H9 (cell line): ENCODE results near the gene NINL. TPM values are rescaled to one million over a fixed set of nuclear protein-coding genes. Genes with fewer than 3 reads are reported as not detected.
A peak's percentile ranks its signal among the peaks of the same experiment; 100 is the strongest.

Experiments used
- DNase-seq: peaks from one replicate; pipeline ENCODE4 v3.0.0-alpha.2; 2017
- H2AFZ ChIP-seq: one replicate; pipeline ENCODE4 v1.6.1; 2013; ENCODE audit warnings: mild to moderate bottlenecking, low read length, control low read depth, moderate library complexity
- H2AK5ac ChIP-seq: 2 replicates; pipeline ENCODE4 v1.6.1; 2013; ENCODE audit warnings: low read length, control low read depth, mixed read lengths; ENCODE audit not compliant: insufficient read length
- H2BK120ac ChIP-seq: one replicate; pipeline ENCODE4 v1.6.1; 2013; ENCODE audit warnings: low read depth, mild to moderate bottlenecking, low read length, control low read depth, inconsistent platforms; ENCODE audit not compliant: poor library complexity, severe bottlenecking
- H2BK12ac ChIP-seq: 2 replicates; pipeline ENCODE4 v1.6.1; 2013; ENCODE audit warnings: low read length, control low read depth, mixed read lengths, low read depth; ENCODE audit not compliant: insufficient read length
- H2BK15ac ChIP-seq: 2 replicates; pipeline ENCODE4 v1.6.1; 2013; ENCODE audit warnings: low read depth, low read length, control low read depth
- H2BK20ac ChIP-seq: one replicate; pipeline ENCODE4 v1.6.1; 2013; ENCODE audit warnings: low read depth, mild to moderate bottlenecking, low read length, control low read depth, inconsistent platforms; ENCODE audit not compliant: poor library complexity, severe bottlenecking
- H2BK5ac ChIP-seq: 2 replicates; pipeline ENCODE4 v1.6.1; 2013; ENCODE audit warnings: low read length, control low read depth, mixed read lengths; ENCODE audit not compliant: insufficient read length
- H3K14ac ChIP-seq: 2 replicates; pipeline ENCODE4 v1.6.1; 2013; ENCODE audit warnings: low read length, control low read depth; ENCODE audit not compliant: insufficient read depth
- H3K18ac ChIP-seq: 2 replicates; pipeline ENCODE4 v1.6.1; 2013; ENCODE audit warnings: low read depth, mild to moderate bottlenecking, mixed read lengths, low read length, control low read depth; ENCODE audit not compliant: insufficient read length
- H3K23ac ChIP-seq: 2 replicates; pipeline ENCODE4 v1.6.1; 2013; ENCODE audit warnings: low read length, control low read depth, mixed read lengths, low read depth; ENCODE audit not compliant: insufficient read length
- H3K23me2 ChIP-seq: 2 replicates; pipeline ENCODE4 v1.6.1; 2013; ENCODE audit warnings: low read depth, mild to moderate bottlenecking, mixed read lengths, low read length, control low read depth; ENCODE audit not compliant: insufficient read length, poor library complexity, severe bottlenecking
- H3K27ac ChIP-seq: 2 replicates; pipeline ENCODE4 v1.5.1; 2013; ENCODE audit warnings: low read length, control low read depth, mixed read lengths, low read depth; ENCODE audit not compliant: insufficient read length
- H3K27me3 ChIP-seq: 2 replicates; pipeline ENCODE4 v1.6.1; 2013; ENCODE audit warnings: low read length, control low read depth, inconsistent platforms; ENCODE audit not compliant: insufficient read depth
- H3K4ac ChIP-seq: 2 replicates; pipeline ENCODE4 v1.6.1; 2013; ENCODE audit warnings: low read depth, mild to moderate bottlenecking, control low read depth, inconsistent platforms, low read length, moderate library complexity
- H3K4me1 ChIP-seq: 2 replicates; pipeline ENCODE4 v1.6.1; 2013; ENCODE audit warnings: low read length, control low read depth, inconsistent platforms; ENCODE audit not compliant: insufficient read depth
- H3K4me2 ChIP-seq: 2 replicates; pipeline ENCODE4 v1.6.1; 2013; ENCODE audit warnings: low read length, control low read depth, mixed read lengths; ENCODE audit not compliant: insufficient read length, insufficient read depth
- H3K56ac ChIP-seq: 2 replicates; pipeline ENCODE4 v1.6.1; 2013; ENCODE audit warnings: low read depth, mild to moderate bottlenecking, mixed read lengths, low read length, control low read depth; ENCODE audit not compliant: insufficient read length
- H3K79me1 ChIP-seq: 2 replicates; pipeline ENCODE4 v1.6.1; 2013; ENCODE audit warnings: low read depth, mild to moderate bottlenecking, moderate library complexity, low read length, control low read depth, inconsistent platforms; ENCODE audit not compliant: insufficient read depth, poor library complexity, severe bottlenecking
- H3K79me2 ChIP-seq: 2 replicates; pipeline ENCODE4 v1.6.1; 2013; ENCODE audit warnings: low read length, control low read depth, inconsistent platforms; ENCODE audit not compliant: insufficient read depth
- H3K9ac ChIP-seq: 2 replicates; pipeline ENCODE4 v1.6.1; 2013; ENCODE audit warnings: low read length, control low read depth, mixed read lengths; ENCODE audit not compliant: insufficient read length; ENCODE audit errors: extremely low read depth
- H3K9me3 ChIP-seq: one replicate; pipeline ENCODE4 v1.6.1; 2013; ENCODE audit warnings: low read depth, low read length, inconsistent platforms; ENCODE audit not compliant: control insufficient read depth
- H3T11ph ChIP-seq: one replicate; pipeline ENCODE4 v1.6.1; 2013; ENCODE audit warnings: mild to moderate bottlenecking, low read length, control low read depth, inconsistent platforms
- H4K20me1 ChIP-seq: one replicate; pipeline ENCODE4 v1.6.1; 2013; ENCODE audit not compliant: control insufficient read depth, insufficient read length, insufficient read depth
- H4K5ac ChIP-seq: 2 replicates; pipeline ENCODE4 v1.6.1; 2013; ENCODE audit warnings: low read depth, mild to moderate bottlenecking, mixed read lengths, low read length, control low read depth; ENCODE audit not compliant: insufficient read length
- H4K8ac ChIP-seq: replicated peaks from 2 replicates; pipeline ENCODE4 v1.6.1; 2013; ENCODE audit warnings: low read length, control low read depth, mixed read lengths, low read depth; ENCODE audit not compliant: insufficient read length
- H4K91ac ChIP-seq: 2 replicates; pipeline ENCODE4 v1.6.1; 2013; ENCODE audit warnings: low read depth, mild to moderate bottlenecking, moderate library complexity, mixed read lengths, low read length, control low read depth; ENCODE audit not compliant: insufficient read length
- H3K27ac Mint-ChIP-seq, 3 experiments: 2 replicates in 2 of 3; 3 replicates in 1 of 3; pipeline ENCODE4 v1.8.0; 2020 to 2021; ENCODE audit warnings: mixed read lengths in 3 of 3, mild to moderate bottlenecking in 1 of 3, moderate library complexity in 1 of 3
- H3K27me3 Mint-ChIP-seq: 2 replicates; pipeline ENCODE4 v1.8.0; 2021; ENCODE audit warnings: low read depth, mild to moderate bottlenecking, moderate library complexity, mixed read lengths
- H3K36me3 Mint-ChIP-seq, 3 experiments: 2 replicates in 2 of 3; 3 replicates in 1 of 3; pipeline ENCODE4 v1.8.0; 2020 to 2021; ENCODE audit warnings: low read depth in 3 of 3, mixed read lengths in 3 of 3; ENCODE audit not compliant: insufficient read depth in 1 of 3
- H3K4me1 Mint-ChIP-seq, 2 experiments: 2 replicates each; pipeline ENCODE4 v1.8.0; 2020; ENCODE audit warnings: mixed read lengths in 2 of 2
- H3K4me3 Mint-ChIP-seq, 2 experiments: 2 replicates in 1 of 2; 3 replicates in 1 of 2; pipeline ENCODE4 v1.8.0; 2020 to 2021; ENCODE audit warnings: mild to moderate bottlenecking in 2 of 2, mixed read lengths in 2 of 2, moderate library complexity in 1 of 2
- H3K9me3 Mint-ChIP-seq, 2 experiments: 2 replicates in 1 of 2; 3 replicates in 1 of 2; pipeline ENCODE4 v1.8.0; 2020; ENCODE audit warnings: mild to moderate bottlenecking in 2 of 2, mixed read lengths in 2 of 2, moderate library complexity in 1 of 2
- WGBS: extraction: QIAGEN DNeasy Blood & Tissue Kit; methylation state at CpG from one replicate; pipeline ENCODE4 v1.1.7; 2013; ENCODE audit warnings: missing lambda C conversion rate, low lambda C conversion rate, mixed read lengths; ENCODE audit not compliant: insufficient read length; ENCODE audit errors: extremely low coverage; 5-methylcytosine and 5-hydroxymethylcytosine counted together
- total RNA-seq: library from RNA; stranded (reverse); gene quantifications from 2 replicates; pipeline ENCODE4 v1.2.1, GENCODE V29; 2021
- TF ChIP-seq, protein P1 (sequence below): fragments of 200-600 bp; sonication (generic); conservative IDR thresholded peaks from 3 replicates; pipeline ENCODE4 v1.8.0; 2021; ENCODE audit warnings: antibody characterized with exemption, mild to moderate bottlenecking

The NINL gene
- total RNA-seq, 1 experiment from 2014 or later, result 34.3 TPM

DNA sequence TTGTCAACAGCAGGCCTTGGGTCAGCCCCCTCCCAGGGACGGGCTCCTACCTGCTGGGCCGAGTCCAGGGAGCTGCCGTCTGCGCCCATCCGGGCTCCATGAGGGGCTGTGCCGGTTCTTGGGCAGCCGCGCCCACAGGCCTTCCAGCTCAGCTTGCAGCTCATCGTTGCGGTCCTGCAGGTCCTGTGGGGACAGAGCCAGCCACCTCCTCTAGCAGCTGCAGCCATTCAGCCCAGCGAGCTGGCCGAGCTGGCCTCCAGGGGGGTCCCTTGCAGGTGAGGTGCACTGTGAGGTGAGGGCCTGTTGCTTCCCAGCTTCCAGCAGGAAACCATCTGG is 103.4 kb downstream of the NINL start:
- no peaks in the 10 kb centered on the region; a peak in 1 of 5 replicates for H3K9me3 Mint-ChIP-seq
- no peaks in the 10 kb centered on the region for H3K27me3 Mint-ChIP-seq
- no peak overlapping the region for H4K5ac ChIP-seq
- no peaks in the 10 kb centered on the region for H3K79me1 ChIP-seq
- no peak overlapping the region for H3K4me2 ChIP-seq
- TF ChIP-seq, protein P1, sequence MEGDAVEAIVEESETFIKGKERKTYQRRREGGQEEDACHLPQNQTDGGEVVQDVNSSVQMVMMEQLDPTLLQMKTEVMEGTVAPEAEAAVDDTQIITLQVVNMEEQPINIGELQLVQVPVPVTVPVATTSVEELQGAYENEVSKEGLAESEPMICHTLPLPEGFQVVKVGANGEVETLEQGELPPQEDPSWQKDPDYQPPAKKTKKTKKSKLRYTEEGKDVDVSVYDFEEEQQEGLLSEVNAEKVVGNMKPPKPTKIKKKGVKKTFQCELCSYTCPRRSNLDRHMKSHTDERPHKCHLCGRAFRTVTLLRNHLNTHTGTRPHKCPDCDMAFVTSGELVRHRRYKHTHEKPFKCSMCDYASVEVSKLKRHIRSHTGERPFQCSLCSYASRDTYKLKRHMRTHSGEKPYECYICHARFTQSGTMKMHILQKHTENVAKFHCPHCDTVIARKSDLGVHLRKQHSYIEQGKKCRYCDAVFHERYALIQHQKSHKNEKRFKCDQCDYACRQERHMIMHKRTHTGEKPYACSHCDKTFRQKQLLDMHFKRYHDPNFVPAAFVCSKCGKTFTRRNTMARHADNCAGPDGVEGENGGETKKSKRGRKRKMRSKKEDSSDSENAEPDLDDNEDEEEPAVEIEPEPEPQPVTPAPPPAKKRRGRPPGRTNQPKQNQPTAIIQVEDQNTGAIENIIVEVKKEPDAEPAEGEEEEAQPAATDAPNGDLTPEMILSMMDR, result no peak
- H4K20me1 ChIP-seq, result no peaks in the 10 kb centered on the region
- no peak overlapping the region for H3K56ac ChIP-seq
- H2BK12ac ChIP-seq, result no peak overlapping the region
- no peak overlapping the region for H4K91ac ChIP-seq
- peaks cover 40 to 68% (median 68%) of the 10 kb centered on the region in 3 experiments for H3K36me3 Mint-ChIP-seq
- H3K27ac ChIP-seq, result no peak overlapping the region
- H2AK5ac ChIP-seq, result no peak overlapping the region
- 0 out of 7 replicates have a peak overlapping the region, but pooled peaks of 1 of the 3 experiments have one; percentile 39 for H3K27ac Mint-ChIP-seq
- no peak overlapping the region for H3T11ph ChIP-seq
- no peaks in the 10 kb centered on the region for H3K79me2 ChIP-seq
- no peak overlapping the region for H3K14ac ChIP-seq
- no peak overlapping the region for H3K4me3 Mint-ChIP-seq
- no peaks in the 10 kb centered on the region for H3K27me3 ChIP-seq
- no peak for DNase-seq
- H2AFZ ChIP-seq, result no peak overlapping the region
- no peak overlapping the region for H3K4ac ChIP-seq
- no peak overlapping the region for H2BK5ac ChIP-seq
- no CpG with 5 or more reads among the region's 12 CpGs for WGBS
- H2BK120ac ChIP-seq, result no peak overlapping the region
- no peak overlapping the region for H2BK15ac ChIP-seq
- peaks cover 4 to 13% of the 10 kb centered on the region in 2 experiments for H3K4me1 Mint-ChIP-seq
- no peak overlapping the region for H3K9ac ChIP-seq
- H3K18ac ChIP-seq, result no peak overlapping the region
- H4K8ac ChIP-seq, result no peak overlapping the region
- H3K4me1 ChIP-seq, result no peaks in the 10 kb centered on the region
- H3K9me3 ChIP-seq, result no peaks in the 10 kb centered on the region
- H3K23me2 ChIP-seq, result no peaks in the 10 kb centered on the region
- no peak overlapping the region for H3K23ac ChIP-seq
- H2BK20ac ChIP-seq, result no peak overlapping the region
